ENCODE measurements around the gene FAM163A.
"Not testable (repeated sequence)": the region's sequence is repeated elsewhere in the genome, so short reads cannot be mapped to it uniquely, and the experiment has no call there.

DNA sequence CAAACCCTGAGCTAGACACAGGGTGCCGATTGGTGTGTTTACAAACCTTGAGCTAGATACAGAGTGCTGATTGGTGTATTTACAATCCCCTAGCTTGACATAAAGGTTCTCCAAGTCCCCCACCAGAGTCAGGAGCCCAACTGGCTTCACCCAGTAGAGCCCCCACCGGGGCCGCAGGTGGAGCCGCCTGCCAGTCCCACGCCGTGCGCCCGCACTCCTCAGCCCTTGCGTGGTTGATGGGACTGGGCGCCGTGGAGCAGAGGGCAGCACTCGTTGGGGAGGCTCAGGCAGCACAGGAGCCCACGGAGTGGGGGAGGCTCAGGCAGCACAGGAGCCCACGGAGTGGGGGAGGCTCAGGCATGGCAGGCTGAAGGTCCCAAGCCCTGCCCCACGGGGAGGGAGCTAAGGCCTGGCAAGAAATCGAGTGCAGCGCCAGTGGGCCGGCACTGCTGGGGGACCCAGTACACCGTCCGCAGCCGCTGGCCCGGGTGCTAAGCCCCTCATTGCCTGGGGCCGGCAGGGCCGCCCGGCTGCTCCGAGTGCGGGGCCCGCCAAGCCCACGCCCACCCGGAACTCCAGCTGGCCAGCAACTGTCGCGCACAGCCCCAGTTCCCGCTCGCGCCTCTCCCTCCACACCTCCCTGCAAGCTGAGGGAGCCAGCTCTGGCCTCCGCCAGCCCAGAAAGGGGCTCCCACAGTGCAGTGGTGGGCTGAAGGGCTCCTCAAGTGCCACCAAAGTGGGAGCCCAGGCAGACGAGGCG is 93.8 kb downstream of the FAM163A start:
- TF ChIP-seq, protein P1, sequence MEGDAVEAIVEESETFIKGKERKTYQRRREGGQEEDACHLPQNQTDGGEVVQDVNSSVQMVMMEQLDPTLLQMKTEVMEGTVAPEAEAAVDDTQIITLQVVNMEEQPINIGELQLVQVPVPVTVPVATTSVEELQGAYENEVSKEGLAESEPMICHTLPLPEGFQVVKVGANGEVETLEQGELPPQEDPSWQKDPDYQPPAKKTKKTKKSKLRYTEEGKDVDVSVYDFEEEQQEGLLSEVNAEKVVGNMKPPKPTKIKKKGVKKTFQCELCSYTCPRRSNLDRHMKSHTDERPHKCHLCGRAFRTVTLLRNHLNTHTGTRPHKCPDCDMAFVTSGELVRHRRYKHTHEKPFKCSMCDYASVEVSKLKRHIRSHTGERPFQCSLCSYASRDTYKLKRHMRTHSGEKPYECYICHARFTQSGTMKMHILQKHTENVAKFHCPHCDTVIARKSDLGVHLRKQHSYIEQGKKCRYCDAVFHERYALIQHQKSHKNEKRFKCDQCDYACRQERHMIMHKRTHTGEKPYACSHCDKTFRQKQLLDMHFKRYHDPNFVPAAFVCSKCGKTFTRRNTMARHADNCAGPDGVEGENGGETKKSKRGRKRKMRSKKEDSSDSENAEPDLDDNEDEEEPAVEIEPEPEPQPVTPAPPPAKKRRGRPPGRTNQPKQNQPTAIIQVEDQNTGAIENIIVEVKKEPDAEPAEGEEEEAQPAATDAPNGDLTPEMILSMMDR (IDR thresholded peaks at IDR 0.05) = not testable (repeated sequence)
- not testable (repeated sequence) for TF ChIP-seq ZFX (IDR thresholded peaks at IDR 0.05; ENCODE audit: borderline replicate concordance)
